Measurements from ENCODE around the gene SPTLC2.

SPTLC2 gene

DNA sequence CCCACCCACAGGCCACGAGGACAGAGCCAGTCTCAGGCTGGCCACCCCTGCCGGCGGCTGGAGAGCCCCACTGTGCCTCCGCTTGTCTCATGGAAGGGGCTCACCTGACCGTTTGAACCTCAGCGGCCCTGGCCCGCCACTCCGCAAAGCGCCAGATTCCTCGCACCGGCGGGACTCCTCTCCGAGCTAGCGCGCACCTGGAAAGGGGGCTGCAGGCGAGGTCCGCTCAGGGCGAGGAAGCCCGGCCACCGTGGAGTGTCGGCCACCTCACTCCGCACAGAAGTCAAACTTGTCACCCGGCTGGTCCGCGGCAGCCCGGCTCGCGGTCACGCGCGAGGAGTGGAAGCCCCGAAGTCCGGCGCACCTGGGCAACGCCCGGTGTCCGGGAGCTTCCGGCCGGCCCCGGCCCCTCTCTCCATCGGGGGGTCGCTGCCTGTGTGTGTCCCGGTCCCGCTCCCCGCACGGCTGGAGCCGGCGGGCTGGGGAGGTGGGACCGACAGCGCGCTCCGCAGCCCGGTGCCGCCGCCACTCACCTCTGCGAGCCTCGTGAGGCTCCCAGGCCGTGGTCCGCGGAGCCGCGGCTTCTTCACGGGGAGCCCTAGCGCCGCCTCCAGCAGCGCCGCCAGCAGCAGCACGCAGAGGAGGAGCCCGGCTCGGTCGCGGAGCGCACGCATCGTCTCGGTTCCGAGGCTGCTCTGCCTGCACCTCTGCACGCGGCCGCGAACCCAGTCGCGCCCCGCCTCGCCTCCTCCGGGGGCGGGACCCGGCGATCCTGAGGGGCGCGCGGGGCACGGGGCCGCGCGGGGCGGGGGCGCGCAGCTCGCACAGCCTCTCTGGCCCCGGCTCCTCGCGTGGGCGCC, 118.1 kb downstream of the SPTLC2 start, which contains the start of gene ISM2:
TSS of gene ISM2 (minus strand) at position 697 of the 860 bp plus-strand sequence. CDS start at position 674, 23 bp downstream.
- DNase-seq, result no peak

DNA sequence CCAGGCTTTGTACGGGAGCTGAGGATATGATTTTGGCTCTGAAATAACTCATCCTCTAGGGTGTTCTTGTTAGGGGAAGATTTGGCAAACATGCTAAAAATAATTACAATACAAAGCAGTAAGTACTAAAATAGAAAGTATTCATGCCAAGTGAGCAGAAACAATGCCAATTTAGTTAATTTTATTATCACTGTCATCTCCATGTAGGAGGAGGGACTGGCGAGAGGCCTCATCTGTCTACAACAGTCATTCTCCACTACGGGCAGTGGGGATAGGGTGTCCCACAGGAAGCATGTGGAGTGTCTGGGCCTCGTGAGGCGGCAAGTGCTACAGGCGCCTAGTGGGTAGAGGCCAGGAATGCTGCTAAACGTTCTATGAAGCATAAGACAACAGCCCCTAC, 121.1 kb downstream of the SPTLC2 start:
- no peak for DNase-seq

DNA sequence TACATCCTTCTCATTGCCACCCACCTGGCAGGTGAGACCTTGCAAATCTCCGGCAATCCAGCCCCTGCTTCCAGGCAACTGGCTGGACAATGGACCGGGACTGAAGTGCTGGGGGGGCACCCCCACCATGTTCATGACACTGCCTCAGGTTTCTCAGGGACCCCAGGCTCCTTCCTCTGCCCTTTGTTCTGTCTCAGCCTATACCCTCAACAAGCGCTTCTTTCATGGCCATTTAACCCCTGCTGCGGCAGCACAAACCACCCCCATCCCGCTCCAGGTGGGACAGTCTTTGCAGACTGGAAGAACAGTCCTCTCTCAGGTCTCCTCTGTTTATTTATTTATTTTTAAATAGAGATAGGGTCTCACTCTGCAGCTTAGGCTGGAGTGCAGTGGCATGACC, 125.4 kb downstream of the SPTLC2 start:
- no peak for DNase-seq

DNA sequence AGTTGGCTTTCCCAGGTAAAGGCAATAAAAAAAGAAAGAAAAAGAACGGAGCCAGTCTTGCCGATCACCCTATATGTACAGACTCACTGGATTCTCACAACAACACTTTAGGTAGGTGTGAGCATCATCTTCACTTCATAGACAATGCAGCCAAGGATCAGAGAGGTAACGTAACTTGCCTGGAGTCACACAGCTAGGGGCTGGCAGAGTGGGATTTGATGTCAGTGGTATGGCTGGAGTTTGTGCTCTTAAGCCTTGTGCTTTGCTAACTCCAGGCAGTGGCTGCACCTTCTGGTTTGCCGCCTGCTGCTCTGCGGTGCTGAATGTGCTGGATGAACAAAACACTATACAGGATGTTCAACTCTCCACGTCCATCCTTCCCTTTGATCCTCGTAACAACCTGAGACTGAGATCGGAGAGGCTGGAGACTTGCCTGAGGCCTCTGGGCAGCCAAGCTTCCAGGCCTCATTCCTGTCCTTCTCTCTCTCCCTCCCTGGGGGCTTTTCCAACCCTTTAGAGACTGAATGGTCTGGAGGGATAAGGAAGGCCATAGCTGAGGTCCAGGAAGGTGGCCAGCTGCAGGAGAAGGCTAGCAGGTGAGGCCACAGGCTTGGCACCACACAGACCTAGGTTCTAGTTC, 126.0 kb downstream of the SPTLC2 start:
- DNase-seq, result no peak

DNA sequence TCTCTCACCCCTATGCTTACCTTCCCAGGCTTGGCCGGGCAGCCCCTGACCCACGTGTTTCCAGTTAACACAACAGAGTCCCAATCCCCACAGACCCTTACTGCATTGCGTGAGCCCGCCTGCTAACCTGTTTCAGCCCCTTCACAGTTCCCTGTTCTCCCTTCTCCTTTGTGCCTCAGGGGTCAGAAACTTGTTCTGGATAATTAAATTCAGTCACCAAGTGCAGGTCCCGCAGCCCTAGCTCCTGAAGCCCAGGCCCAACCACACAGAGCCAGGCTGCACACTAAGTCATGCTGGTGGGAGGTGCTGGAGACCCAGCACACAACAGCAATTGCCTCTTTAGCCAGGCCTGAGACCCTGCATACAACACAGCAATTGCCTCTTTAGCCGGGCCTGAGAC, 127.4 kb downstream of the SPTLC2 start:
- DNase-seq, result no peak

DNA sequence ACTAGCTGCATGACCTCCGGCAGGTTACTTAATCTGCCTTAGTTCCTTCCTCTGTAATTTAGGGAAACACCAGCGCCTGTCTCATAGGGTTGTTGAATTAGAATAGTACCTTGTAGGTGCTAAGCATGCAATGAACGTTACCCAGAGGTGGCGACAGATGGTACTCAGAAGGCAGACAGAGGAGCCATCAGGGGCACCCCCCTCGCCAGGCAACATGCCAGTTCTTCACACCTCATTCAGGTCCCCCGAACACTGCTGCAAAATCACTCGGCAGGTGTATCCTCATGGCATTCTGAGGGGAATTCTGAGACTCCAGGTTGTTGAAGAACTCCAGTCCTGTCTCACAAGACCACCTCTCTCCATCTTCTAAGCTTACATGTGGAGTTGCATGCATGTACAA, 127.9 kb downstream of the SPTLC2 start:
- no peak for DNase-seq

DNA sequence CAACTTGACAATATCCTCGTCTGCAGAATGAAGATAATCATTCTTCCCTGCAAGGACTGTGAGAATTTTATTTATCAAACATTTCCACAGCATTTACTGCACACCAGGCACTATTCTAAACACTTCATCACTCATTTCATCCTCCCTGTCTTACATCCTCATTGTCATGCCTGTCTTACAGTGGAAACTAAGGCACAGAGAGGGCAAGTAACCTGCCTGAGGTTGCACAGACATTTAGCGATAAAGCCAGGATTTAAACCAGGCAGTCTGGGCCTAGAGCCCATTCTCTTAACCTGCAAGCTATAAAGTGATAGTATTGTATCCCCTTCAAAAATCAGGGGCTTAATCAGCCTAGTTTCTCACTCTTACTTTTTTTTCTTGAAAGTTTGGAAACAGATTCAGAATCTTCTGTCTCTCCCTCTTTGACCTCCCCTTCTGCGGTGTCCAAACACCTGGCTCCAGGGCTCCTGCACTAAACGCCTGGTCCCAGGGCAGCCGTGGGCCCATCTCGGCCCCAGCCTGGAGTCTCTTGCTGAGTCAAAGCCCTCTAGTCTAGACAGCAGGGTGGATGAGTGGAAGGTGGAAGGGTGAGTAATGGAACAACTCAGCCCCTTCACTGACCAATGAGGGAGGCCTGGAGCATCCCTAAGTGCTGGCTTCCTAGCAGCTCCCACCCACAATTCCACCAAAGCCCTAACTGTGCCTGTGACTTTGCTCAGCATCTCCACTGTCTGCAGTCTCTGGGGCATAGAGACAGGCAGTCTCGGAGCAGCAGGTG, 130.3 kb downstream of the SPTLC2 start:
- DNase-seq, result no peak

DNA sequence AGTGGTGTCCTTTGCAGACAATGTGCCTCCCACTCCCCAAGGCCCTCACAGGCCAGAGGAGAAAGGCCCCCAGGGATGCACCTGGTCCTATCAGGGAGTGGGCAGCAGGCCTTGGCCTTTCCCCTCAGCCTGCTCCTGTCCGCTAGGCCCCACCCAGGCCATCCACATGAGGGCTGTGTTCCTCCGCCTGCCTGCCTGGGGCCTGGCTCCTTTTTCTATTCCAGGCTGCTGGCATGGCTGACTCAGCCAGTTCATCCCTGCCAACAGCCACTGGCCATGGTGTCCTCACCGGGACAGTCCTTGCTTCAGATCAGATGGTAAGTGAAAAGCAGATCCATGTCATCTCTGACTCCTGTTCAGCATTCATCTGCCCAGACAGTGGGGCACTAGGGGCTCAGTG, 131.2 kb downstream of the SPTLC2 start:
- DNase-seq, result no peak

DNA sequence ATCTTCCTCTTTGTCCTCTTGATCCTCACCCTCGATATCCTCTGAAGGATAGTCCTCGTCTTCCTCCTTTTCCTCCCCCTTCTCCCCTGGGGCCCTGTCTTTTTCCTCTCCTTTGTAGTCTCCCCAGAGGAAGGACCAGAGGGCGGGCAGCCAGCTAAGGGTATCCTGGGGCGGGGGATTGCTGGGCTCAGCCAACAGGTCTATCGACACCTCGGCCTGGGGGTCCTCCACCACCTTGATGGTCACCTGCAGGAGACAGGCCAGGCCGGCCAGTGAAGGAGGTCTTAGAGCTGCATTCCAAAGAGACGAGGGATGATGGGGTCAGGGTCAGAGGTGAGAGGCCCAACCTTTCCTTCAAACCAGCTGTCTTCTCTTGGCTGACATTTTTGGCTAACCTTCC, 134.0 kb downstream of the SPTLC2 start:
- no peak for DNase-seq

DNA sequence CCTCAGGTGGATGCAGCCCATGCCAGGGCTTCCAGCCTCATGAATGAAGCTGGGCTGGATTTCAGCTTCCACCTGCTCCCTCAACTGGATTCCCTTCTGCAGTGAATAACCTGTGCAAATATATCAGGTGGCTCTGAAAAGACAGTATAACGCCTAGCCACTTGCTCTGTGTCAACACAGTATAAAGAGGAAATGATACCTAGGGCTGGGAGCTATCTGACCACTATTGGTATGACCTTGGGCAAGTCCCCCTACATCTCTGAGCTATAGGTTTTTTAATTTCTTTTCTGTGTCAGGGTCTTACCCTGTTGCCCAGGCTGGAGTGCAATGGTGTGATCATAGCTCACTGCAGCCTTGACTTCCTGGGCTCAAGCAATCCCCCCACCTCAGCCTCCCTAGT, 137.6 kb downstream of the SPTLC2 start:
- no peak for DNase-seq

DNA sequence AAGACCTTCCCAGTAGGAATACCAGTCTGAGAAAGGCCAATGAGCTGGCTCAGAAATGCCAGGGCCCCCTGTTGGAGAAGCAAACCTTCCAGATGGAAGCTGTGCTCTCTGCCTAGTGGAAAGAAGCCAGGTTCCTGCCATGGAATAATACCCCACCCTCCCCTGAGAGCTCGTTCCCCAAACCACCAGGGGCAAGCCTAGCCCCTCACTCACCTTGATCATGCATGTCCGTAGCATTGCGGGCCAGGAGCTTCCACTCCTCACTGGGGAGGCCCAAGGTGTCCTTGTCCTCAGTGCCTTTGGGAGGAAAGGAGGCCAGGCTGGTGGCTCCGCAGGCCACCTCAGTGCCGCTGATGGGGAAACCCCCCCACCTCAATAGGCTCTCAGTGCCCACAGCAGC, 138.4 kb downstream of the SPTLC2 start:
- DNase-seq, result no peak

DNA sequence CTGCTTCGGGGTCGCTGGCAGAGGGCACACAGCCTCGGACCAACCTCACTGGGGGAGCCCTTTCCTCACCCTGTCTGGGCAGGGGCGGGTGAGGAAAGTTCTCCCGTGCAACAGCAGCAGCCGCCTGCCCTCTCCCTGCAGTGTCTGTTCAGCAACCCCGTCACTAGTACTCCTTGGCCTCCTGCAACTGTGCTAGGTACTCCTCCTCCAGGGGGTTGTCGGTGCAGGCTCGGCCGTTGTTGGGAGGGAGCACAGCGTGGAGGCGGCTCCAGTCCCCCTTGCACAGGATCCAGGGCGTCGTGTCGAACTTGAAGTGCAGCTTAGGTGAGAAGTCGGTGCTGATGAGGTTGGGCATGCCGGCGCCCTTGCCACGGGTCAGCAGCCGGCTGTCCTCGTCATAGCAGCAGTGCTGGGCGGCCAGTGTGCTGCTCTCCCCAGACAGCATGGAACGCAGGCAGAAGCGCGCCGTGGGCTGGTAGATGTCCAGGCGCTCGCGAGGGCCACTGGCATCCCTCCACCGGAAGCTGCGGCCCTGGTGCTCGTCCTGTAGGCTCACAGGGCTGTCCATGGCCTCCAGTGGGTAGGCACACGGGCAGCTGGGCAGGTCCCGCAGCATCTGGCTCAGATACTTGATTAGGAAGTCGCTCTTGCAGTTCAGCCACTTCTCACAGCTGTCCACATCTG, 140.9 kb downstream of the SPTLC2 start:
- DNase-seq, result no peak

DNA sequence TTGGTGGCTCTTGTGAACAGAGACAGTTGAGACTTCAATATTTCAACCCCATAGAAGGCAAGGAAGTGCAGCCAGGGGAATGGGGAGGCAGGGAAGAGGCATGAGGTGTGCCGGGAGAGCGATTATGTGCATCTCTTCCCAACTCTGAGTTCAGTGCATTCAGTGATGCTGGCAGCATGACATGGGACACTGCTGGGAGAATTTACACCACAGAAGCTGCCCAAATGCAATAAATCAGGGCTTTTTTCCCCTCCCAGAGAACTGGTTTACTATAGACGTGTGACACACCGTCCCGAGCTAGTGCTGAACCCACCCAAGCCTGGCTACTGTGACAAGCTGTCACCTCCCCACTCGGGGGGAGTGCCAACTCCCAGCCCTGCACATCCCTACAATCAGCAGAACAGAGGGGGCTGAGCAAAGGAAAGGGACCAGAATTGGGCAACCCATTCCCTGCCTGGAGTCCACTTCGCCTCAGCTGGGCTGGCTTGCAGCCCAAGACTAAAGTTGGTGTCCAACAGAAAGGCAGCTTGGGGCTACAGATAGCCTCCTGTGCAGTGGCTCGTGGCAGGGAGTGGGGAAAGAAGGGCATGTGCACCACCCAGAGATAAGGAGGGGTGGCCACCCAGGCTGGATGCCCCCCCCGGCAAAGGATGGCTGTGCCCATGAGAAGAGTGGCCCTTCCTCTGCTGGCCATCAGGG, 141.8 kb downstream of the SPTLC2 start:
- no peak for DNase-seq

DNA sequence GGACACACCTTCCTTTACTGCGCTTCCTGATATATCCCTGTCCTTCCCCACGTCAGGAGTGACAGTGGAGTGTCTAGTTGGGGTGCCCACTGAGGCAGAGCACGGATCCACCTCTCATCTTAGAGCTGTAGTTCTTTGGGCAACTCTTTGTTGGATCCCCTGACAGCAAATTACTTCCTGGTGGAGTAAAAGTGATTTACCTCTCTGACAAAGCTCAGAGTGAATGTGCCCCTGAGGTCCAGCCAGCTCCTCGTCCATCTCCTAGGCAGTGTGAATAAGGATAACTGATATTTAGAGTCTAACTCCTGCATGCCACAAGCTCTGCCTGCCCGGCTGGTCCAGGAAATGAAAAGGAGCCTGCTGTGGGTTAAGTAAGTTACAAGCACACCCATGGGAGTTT, 142.5 kb downstream of the SPTLC2 start:
- DNase-seq, result no peak

DNA sequence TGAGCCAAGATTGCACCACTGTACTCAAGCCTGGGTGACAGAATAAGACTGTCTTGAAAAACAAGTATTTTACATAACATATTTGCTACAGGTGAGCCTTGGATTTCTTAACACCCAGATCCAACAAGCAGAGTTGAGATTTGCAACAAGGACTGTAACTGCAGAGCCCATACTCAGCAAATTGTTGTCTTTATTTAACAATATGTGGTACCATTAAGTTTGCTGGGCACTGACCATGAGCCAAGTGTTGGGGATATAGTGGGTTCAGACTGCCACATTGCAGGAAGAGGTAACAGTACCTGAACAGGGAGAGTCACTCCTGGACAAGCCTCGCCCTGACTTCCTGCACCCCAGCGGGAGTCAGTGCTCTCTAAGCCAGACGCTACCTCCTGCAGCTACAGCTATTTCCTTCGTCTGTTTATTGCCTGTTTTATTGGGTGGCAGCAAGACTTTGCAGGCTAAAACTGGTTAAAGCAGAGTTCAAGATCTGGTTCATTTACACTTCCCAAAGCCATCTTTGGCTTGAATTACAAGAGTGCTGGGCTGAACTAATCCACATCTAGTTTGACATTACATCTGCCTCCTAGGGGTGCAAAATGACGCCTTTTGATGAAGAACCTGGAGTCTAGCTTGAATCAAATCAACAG, 146.1 kb downstream of the SPTLC2 start:
- no peak for DNase-seq

DNA sequence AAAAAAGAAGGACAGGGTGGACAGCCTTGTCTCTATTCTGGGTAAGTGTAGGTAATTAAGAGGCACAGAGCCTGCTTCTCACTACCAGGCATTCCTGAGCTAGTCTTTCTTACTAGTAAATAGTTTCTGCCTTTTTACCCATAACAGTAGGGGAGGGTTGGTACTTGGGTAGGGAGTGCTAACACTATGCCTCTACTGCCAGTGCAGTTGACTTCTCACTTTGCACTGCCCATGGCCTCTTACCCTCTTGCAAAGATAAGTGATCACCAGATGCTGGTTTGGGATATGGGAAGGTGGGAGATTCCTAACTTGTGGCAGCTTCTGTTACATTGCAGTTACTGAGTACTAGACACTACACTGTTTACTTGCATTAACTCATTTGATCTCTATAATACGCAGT, 146.9 kb downstream of the SPTLC2 start:
- no peak for DNase-seq

DNA sequence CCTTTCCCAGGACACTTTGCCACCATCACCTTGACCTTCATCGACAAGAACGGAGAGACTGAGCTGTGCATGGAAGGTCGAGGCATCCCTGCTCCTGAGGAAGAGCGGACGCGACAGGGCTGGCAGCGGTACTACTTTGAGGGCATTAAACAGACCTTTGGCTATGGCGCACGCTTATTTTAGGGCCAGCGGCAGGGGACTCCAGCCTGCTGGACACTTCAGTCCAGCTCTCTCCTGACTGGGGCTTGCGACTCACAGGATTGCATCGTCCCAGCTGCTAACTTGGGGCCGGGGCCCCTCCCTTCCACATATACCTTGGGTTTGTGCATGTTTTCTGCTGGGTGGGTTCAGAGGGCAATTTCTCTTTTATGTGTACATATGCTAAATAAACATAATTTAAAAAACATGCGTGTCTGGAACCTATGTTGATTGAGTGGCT, 147.4 kb downstream of the SPTLC2 start:
- no peak for DNase-seq

DNA sequence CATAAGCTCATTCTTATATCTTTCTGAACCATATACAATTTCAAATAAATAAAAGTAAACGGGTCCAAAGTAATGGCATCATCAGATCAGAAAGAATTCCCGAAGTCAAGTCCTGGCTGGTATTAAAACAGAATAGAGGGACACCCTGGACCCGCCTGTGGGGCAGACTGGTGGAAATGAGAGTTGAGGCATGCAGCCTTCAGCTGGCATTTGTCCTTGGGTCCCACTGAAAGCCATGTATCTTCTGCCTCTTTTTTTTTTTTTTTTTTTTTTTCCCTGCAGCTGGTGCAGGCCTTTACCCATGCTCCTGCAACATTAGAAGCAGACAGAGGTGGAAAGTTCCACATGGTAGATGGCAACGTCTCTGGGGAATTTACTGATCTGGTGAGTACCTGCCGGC, 148.6 kb downstream of the SPTLC2 start:
- no peak for DNase-seq

DNA sequence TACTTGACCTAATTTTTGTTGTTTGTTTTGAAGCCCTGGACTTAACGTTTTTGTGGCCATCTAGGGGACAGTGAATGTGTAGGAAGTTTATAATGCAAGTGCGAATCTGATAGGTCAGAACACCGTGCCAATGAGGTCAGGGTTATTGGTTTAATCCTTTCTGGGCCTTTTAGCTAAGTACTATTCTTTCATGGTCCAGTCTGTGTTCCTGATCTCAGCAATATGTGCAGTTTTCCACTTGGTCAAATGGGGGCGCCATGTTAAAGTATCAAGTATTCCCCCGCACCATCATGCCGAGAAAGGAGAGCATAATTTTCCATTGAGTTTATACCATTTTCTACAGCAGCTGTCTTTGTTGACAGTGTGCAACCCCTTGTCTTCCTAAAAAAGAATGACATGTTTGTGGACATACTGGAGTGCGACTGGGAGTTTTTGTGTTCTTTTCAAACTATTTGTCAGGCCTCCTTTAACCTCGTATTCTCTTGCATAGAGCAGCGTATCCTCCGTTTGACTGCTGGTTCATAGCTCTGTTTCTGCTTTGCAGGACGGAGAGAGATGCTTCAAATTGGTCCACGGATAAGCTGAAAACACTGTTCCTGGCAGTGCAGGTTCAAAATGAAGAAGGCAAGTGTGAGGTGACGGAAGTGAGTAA, 157.2 kb downstream of the SPTLC2 start:
- peak; percentile 50 to 64 for DNase-seq

DNA sequence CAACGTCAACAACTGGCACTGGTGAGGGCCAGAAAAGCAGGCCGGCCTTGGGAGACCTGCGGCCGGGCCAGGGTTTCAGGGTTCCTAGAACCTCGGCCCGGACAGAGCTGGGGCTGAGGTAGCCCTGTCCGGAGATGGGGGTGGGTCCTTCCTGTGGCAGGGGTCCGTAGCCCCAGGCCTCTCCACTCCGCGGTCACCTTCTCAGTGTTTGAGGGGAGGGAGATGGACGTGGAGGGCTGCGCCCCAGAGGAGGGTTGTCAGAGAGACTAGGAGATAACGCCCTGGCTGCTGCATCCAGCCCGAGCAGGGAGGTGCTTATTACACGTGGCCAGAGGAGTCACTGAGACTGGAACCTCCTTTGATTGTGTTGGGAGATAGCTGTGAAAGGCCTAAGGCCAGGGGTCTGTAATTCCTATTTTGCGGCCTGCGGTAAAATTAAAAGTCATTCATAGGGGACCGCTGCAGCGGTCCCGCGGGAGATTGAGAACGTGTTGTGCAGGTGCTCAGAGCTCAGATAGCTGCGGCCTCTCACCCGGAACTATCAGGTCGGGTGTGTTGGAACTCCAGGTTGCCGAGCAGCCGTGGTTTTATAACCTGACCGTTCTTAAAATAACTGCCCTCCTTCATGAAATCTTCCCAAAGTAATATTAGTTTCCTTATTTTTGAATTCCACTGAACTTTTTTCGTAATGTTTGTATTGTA, 158.0 kb downstream of the SPTLC2 start:
- peak; percentile 16 to 25 for DNase-seq
